ENCODE results near the gene SMARCC1.

- TF ChIP-seq CTCF (IDR thresholded peaks at IDR 0.05), result no peak
- no peak for TF ChIP-seq POLR2A (IDR thresholded peaks at IDR 0.05)
These were observed 174.4 kb downstream of the SMARCC1 start for GRCh38 chr3:47607335-47607734.

Measured in testis (tissue), 2 donors.